H1 (cell line): ENCODE measurements around the gene DAGLA. TPM values are rescaled to one million over a fixed set of nuclear protein-coding genes. Genes with fewer than 3 reads are reported as not detected.

Experiments used
- ASH2L ChIP-seq: fragments of 200-600, 300-600 bp; sonication (generic); IDR thresholded peaks from one replicate; pipeline ENCODE4 v1.7.1; 2017; ENCODE audit warnings: low read length
- ATF2 ChIP-seq: IDR thresholded peaks from 2 replicates; pipeline ENCODE4 v1.6.1; 2012; ENCODE audit warnings: low read length, inconsistent platforms
- JUND ChIP-seq: IDR thresholded peaks from 2 replicates; pipeline ENCODE4 v1.6.1; 2011; ENCODE audit warnings: mild to moderate bottlenecking, improper control_type of control experiment, low read length
- POU5F1 ChIP-seq: IDR thresholded peaks from 2 replicates; pipeline ENCODE4 v1.6.1; 2011; ENCODE audit warnings: low read depth, mild to moderate bottlenecking, low read length, moderate library complexity
- polyA plus RNA-seq, 7 experiments: library from polyadenylated mRNA; depleted of rRNA in 3 of 7; stranded (reverse) in 5 of 7; unstranded in 2 of 7; fragments of >200 nt in 5 of 7; fragments of 200-250 nt in 2 of 7; gene quantifications; 1 replicate in 5 of 7; 2 replicates in 1 of 7; 4 replicates in 1 of 7; pipeline versions ENCODE4 v1.2.1 to v1.2.3, GENCODE V29; 2011 to 2013; ENCODE audit warnings: missing spikeins in 2 of 7, mixed read lengths in 2 of 7
- total RNA-seq: library from RNA; stranded (reverse); fragmentation: NEBNext Ultra II Directional; extraction: Animal tissue kit (Norgen Biotek cat#: 25700); gene quantifications from 2 replicates; pipeline ENCODE4 v1.2.1, GENCODE V29; 2021

The DAGLA gene
- total and polyA plus RNA-seq, 2 of the 8 experiments (the other 6 are each of a cell fraction or from before 2014, with no cell fraction given) = 3.6 to 6.6 TPM

DNA sequence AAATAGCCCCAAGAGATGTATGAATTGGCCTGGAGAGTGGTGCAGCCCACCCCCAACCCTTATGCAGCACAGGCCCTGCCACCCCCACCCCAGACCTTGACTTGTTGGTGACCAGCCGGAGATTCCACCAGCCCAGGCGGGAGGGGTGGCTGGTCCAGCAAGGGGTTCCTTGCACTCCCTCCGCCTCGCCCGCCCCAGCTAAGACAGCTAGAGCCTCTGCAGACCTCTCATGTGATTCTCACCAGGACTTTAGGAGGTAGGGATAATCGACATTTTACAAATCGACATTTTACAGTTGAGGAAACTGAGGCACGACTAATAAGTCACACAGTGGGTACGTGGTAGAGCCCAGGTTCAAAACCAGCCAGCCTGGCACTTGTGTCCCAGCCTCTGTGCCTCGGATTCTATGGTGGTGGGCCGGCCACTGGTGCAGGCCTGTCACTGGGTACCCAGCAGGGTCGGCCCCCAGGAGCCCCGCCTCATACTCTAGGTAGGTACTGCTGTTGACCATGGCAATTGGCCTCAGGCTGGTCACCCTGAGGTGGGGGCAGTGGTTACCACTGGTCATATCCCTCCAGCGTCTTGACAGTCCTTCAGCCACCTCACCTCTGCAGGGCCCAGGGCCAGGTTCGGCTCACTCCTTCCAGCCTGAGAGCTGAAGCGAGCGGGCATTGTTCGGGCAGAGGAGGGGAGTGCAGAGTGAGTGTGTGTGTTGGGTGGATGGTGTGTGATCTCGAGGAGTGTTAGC lies 37.3 kb downstream of the DAGLA start (continued):
- TF ChIP-seq ATF2 (no peak), JUND (no peak), POU5F1 (no peak), ASH2L (no peak)
